Activated T-cell treated with anti-CD3 and anti-CD28 coated beads for 1 hour (primary cell): Measurements from ENCODE around the gene ABHD4.
A peak's percentile ranks its signal among the peaks of the same experiment; 100 is the strongest.
"Not testable (repeated sequence)": the region's sequence is repeated elsewhere in the genome, so short reads cannot be mapped to it uniquely, and the experiment has no call there.

Source experiments
- DNase-seq: peaks from one replicate; pipeline ENCODE4 v3.0.0-alpha.2; 2020; ENCODE audit warnings: low read depth

The ABHD4 gene

GRCh38 chr14:22598099-22598895, at the start of gene ABHD4:
TSS of gene ABHD4 (plus strand) at chr14:22598300. CDS start at chr14:22598307, 7 bp downstream.
- DNase-seq: peak; percentile 42

GRCh38 chr14:22549324-22549962, 48.7 kb upstream of the ABHD4 start:
- DNase-seq: no peak

GRCh38 chr14:22549981-22550673, 48.0 kb upstream of the ABHD4 start:
- peak; percentile 49 for DNase-seq

GRCh38 chr14:22551605-22551997, 46.5 kb upstream of the ABHD4 start:
- DNase-seq: no peak

GRCh38 chr14:22552001-22552826, 45.9 kb upstream of the ABHD4 start:
- DNase-seq: no peak

GRCh38 chr14:22552827-22553076, 45.3 kb upstream of the ABHD4 start:
- no peak for DNase-seq

GRCh38 chr14:22553445-22553844, 44.7 kb upstream of the ABHD4 start:
- DNase-seq: no peak

- DNase-seq: not testable (repeated sequence)
These were observed 44.1 kb upstream of the ABHD4 start for GRCh38 chr14:22553861-22554497.

- no peak for DNase-seq
These were observed 43.4 kb upstream of the ABHD4 start for GRCh38 chr14:22554498-22555383.

GRCh38 chr14:22555384-22556011, 42.6 kb upstream of the ABHD4 start:
- DNase-seq: no peak

- peak; percentile 85 for DNase-seq
These were observed 41.8 kb upstream of the ABHD4 start for GRCh38 chr14:22556021-22556989.

- DNase-seq: peak; percentile 95
These were observed 41.0 kb upstream of the ABHD4 start for GRCh38 chr14:22556990-22557623.

- no peak for DNase-seq
These were observed 40.3 kb upstream of the ABHD4 start for GRCh38 chr14:22557846-22558220.

- DNase-seq: peak; percentile 56
These were observed 39.7 kb upstream of the ABHD4 start for GRCh38 chr14:22558221-22558913.

- DNase-seq: no peak
These were observed 39.1 kb upstream of the ABHD4 start for GRCh38 chr14:22559041-22559440.

GRCh38 chr14:22560662-22561365, 37.3 kb upstream of the ABHD4 start:
- no peak for DNase-seq

- no peak for DNase-seq
These were observed 36.8 kb upstream of the ABHD4 start for GRCh38 chr14:22561366-22561660.
